NT2/D1 (cell line): ENCODE results near the gene ERMP1.

ENCODE experiments used
- SUZ12 ChIP-seq: IDR thresholded peaks from 2 replicates; pipeline ENCODE4 v1.6.1; 2011; ENCODE audit not compliant: insufficient read length, insufficient read depth; ENCODE audit errors: extremely low read depth
- YY1 ChIP-seq: IDR thresholded peaks from 2 replicates; pipeline ENCODE4 v1.6.1; 2011; ENCODE audit not compliant: insufficient read length, insufficient read depth
- ZNF274 ChIP-seq: IDR thresholded peaks from 2 replicates; pipeline ENCODE4 v1.6.1; 2011; ENCODE audit warnings: mild to moderate bottlenecking, low read depth, low read length

GRCh38 chr9:5839572-5839902 lies 6.6 kb upstream of the ERMP1 start:
- TF ChIP-seq YY1 (no peak), ZNF274 (no peak), SUZ12 (no peak)
